Stomach (tissue), 4 donors: ENCODE results near the gene CLCN2.

Source experiments
- CTCF ChIP-seq, 7 experiments: fragments of 450-650 bp in 4 of 7; fragments of 200-600 bp in 3 of 7; sonication (generic) in 3 of 7; IDR thresholded peaks; one replicate each; pipeline ENCODE4 v1.5.1; 2016 to 2019; ENCODE audit warnings: antibody characterized with exemption in 7 of 7, control low read depth in 2 of 7, mild to moderate bottlenecking in 1 of 7
- EP300 ChIP-seq: sonication (generic); formaldehyde crosslinking; IDR thresholded peaks from one replicate; pipeline ENCODE4 v1.6.1; 2017; ENCODE audit warnings: antibody characterized with exemption
- POLR2AphosphoS5 ChIP-seq, 3 donors: sonication (generic); formaldehyde crosslinking; IDR thresholded peaks; one replicate each; pipeline ENCODE4 v1.6.1; 2016; ENCODE audit warnings: antibody characterized with exemption in 3 of 3

GRCh38 chr3:184325269-184325668 lies 36.1 kb downstream of the CLCN2 start:
- TF ChIP-seq CTCF (IDR thresholded peaks at IDR 0.05) = no peak
- TF ChIP-seq POLR2AphosphoS5 (IDR thresholded peaks at IDR 0.05) = no peak
- TF ChIP-seq EP300 = no peak
